Measurements from ENCODE around the gene TOP1. TPM values are rescaled to one million over a fixed set of nuclear protein-coding genes. Genes with fewer than 3 reads are reported as not detected.

The TOP1 gene
- polyA plus RNA-seq, 1 of the 3 experiments (the other 2 are of a cell fraction) = 11.9 TPM

DNA sequence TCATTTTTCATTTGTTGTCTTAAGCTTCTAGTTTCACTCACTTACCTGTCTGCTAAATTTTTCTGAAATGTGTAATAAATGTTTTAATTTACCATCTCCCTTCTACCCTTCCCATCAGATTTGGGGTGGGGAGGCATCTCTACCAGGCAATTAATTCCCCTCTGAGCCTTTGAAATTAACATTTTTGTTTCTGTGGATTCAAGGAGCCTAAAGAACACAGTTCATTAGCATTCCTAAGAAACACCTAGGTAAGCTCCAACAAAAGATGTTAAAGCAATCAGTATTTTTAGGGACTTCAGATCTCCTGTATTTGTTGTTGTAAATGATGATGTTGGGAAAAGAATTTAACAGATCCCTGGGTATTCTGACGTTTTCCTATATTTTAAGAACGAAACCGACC, 6.6 kb downstream of the TOP1 start:
- Histone ChIP-seq H3K27me3 (ENCODE audit: insufficient read depth) (no peaks in the 10 kb centered on the region), H3F3A (replicated peaks; ENCODE audit: insufficient read depth) (no peaks in the 10 kb centered on the region), H2AFZ (ENCODE audit: low read depth) (no peak overlapping the region), H3K4me2 (no peak overlapping the region), H3K36me3 (replicated peaks in 1 of 2; ENCODE audit: control insufficient read depth in 1 of 2, insufficient read depth in 2 of 2, low read length in 1 of 2) (peaks cover 8 to 16% of the 10 kb centered on the region in 2 experiments), H3K9me3 (no peaks in the 10 kb centered on the region), H3K9ac (no peak overlapping the region), H3K9me2 (no peaks in the 10 kb centered on the region), H3K4me3 (ENCODE audit: low read depth in 2 of 2, low read length in 1 of 2) (no peak overlapping the region), H3K79me2 (ENCODE audit: insufficient read depth) (peaks cover 100% of the 10 kb centered on the region), H4K20me1 (ENCODE audit: insufficient read depth) (peaks cover 92% of the 10 kb centered on the region), H3K27ac (ENCODE audit: low read depth in 2 of 2, low read length in 1 of 2) (no peak overlapping the region), H3K4me1 (ENCODE audit: control insufficient read depth in 1 of 2, insufficient read depth in 2 of 2, low read depth in 1 of 2, low read length in 1 of 2) (peaks cover 27 to 33% of the 10 kb centered on the region in 2 experiments; a peak in 3 of 4 replicates)
- ChIA-PET POLR2A (interaction anchor here (1.2 kb wide), 1 partner anchor 17 kb away, joined by 3 read pairs; no protein-coding TSS in a partner anchor), CTCF (interaction anchor here (1.1 to 2.2 kb wide), 3 partner anchors 10 to 89 kb away, joined by 3 to 11 read pairs (median 6); no protein-coding TSS in a partner anchor)
- DNase-seq = no peak
- TF ChIP-seq GABPA (IDR thresholded peaks at IDR 0.05; ENCODE audit: low read depth) (no peak), CHD2 (IDR thresholded peaks at IDR 0.05; ENCODE audit: low read length, partially characterized antibody) (no peak), EP300 (IDR thresholded peaks at IDR 0.05; ENCODE audit: borderline replicate concordance in 1 of 2, low read depth in 1 of 2, low read length in 1 of 2) (no peak), NRF1 (IDR thresholded peaks at IDR 0.05; ENCODE audit: low read depth, low read length) (no peak), MXI1 (IDR thresholded peaks at IDR 0.05; ENCODE audit: low read depth, low read length) (no peak), SIN3A (IDR thresholded peaks at IDR 0.05; ENCODE audit: borderline replicate concordance, low read depth, low read length) (no peak), RFX5 (IDR thresholded peaks at IDR 0.05; ENCODE audit: low read length) (no peak), EZH2phosphoT487 (IDR thresholded peaks at IDR 0.05; ENCODE audit: borderline replicate concordance, low read depth) (no peak), MEF2A (IDR thresholded peaks at IDR 0.05; ENCODE audit: borderline replicate concordance, low read depth) (no peak), NFIC (IDR thresholded peaks at IDR 0.05; ENCODE audit: borderline replicate concordance) (no peak), YY1 (IDR thresholded peaks at IDR 0.05; ENCODE audit: low read depth) (no peak), ELF1 (IDR thresholded peaks at IDR 0.05) (no peak), POLR2AphosphoS5 (IDR thresholded peaks at IDR 0.05; ENCODE audit: low read depth, low read length) (no peak)
- TF ChIP-seq, protein P1, sequence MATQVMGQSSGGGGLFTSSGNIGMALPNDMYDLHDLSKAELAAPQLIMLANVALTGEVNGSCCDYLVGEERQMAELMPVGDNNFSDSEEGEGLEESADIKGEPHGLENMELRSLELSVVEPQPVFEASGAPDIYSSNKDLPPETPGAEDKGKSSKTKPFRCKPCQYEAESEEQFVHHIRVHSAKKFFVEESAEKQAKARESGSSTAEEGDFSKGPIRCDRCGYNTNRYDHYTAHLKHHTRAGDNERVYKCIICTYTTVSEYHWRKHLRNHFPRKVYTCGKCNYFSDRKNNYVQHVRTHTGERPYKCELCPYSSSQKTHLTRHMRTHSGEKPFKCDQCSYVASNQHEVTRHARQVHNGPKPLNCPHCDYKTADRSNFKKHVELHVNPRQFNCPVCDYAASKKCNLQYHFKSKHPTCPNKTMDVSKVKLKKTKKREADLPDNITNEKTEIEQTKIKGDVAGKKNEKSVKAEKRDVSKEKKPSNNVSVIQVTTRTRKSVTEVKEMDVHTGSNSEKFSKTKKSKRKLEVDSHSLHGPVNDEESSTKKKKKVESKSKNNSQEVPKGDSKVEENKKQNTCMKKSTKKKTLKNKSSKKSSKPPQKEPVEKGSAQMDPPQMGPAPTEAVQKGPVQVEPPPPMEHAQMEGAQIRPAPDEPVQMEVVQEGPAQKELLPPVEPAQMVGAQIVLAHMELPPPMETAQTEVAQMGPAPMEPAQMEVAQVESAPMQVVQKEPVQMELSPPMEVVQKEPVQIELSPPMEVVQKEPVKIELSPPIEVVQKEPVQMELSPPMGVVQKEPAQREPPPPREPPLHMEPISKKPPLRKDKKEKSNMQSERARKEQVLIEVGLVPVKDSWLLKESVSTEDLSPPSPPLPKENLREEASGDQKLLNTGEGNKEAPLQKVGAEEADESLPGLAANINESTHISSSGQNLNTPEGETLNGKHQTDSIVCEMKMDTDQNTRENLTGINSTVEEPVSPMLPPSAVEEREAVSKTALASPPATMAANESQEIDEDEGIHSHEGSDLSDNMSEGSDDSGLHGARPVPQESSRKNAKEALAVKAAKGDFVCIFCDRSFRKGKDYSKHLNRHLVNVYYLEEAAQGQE (IDR thresholded peaks at IDR 0.05; ENCODE audit: low read depth, low read length) = no peak
- TF ChIP-seq, protein P2, sequence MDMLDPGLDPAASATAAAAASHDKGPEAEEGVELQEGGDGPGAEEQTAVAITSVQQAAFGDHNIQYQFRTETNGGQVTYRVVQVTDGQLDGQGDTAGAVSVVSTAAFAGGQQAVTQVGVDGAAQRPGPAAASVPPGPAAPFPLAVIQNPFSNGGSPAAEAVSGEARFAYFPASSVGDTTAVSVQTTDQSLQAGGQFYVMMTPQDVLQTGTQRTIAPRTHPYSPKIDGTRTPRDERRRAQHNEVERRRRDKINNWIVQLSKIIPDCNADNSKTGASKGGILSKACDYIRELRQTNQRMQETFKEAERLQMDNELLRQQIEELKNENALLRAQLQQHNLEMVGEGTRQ (IDR thresholded peaks at IDR 0.05; ENCODE audit: borderline replicate concordance, low read depth, low read length) = no peak
- TF ChIP-seq, protein P3, sequence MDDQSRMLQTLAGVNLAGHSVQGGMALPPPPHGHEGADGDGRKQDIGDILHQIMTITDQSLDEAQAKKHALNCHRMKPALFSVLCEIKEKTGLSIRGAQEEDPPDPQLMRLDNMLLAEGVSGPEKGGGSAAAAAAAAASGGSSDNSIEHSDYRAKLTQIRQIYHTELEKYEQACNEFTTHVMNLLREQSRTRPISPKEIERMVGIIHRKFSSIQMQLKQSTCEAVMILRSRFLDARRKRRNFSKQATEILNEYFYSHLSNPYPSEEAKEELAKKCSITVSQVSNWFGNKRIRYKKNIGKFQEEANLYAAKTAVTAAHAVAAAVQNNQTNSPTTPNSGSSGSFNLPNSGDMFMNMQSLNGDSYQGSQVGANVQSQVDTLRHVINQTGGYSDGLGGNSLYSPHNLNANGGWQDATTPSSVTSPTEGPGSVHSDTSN (IDR thresholded peaks at IDR 0.05) = no peak
- TF ChIP-seq, protein P4, sequence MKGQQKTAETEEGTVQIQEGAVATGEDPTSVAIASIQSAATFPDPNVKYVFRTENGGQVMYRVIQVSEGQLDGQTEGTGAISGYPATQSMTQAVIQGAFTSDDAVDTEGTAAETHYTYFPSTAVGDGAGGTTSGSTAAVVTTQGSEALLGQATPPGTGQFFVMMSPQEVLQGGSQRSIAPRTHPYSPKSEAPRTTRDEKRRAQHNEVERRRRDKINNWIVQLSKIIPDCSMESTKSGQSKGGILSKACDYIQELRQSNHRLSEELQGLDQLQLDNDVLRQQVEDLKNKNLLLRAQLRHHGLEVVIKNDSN (IDR thresholded peaks at IDR 0.05; ENCODE audit: borderline replicate concordance, low read depth) = no peak
- TF ChIP-seq, protein P5, sequence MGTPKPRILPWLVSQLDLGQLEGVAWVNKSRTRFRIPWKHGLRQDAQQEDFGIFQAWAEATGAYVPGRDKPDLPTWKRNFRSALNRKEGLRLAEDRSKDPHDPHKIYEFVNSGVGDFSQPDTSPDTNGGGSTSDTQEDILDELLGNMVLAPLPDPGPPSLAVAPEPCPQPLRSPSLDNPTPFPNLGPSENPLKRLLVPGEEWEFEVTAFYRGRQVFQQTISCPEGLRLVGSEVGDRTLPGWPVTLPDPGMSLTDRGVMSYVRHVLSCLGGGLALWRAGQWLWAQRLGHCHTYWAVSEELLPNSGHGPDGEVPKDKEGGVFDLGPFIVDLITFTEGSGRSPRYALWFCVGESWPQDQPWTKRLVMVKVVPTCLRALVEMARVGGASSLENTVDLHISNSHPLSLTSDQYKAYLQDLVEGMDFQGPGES (IDR thresholded peaks at IDR 0.05; ENCODE audit: low read depth, low read length) = no peak
- WGBS (ENCODE audit: low lambda C conversion rate) = 91% methylated on average over 3 of the region's 3 CpGs
